ENCODE results near the gene ATP6V0D1. TPM values are rescaled to one million over a fixed set of nuclear protein-coding genes. Genes with fewer than 3 reads are reported as not detected.

Gene ATP6V0D1
- total RNA-seq, 1 donor from 2014 or later: 143 TPM

- TF ChIP-seq CTCF (IDR thresholded peaks at IDR 0.05): no peak
- no peaks in the 10 kb centered on the region for H3K9me3 ChIP-seq
- H3K4me3 ChIP-seq: no peak overlapping the region
- ATAC-seq: no peak
- H3K4me1 ChIP-seq: peaks cover 19% of the 10 kb centered on the region
- H3K27ac ChIP-seq: no peak overlapping the region
- H3K27me3 ChIP-seq: peaks cover 6% of the 10 kb centered on the region
- H3K36me3 ChIP-seq: no peaks in the 10 kb centered on the region
- DNase-seq: no peak
- intact Hi-C loops (cut with DNase I): no loop called here
These were observed 54.9 kb downstream of the ATP6V0D1 start for GRCh38 chr16:67426022-67426421.

- Histone ChIP-seq H3K4me3 (no peak overlapping the region), H3K27ac (no peak overlapping the region), H3K27me3 (peaks cover 6% of the 10 kb centered on the region), H3K36me3 (no peaks in the 10 kb centered on the region), H3K4me1 (peaks cover 15% of the 10 kb centered on the region), H3K9me3 (no peaks in the 10 kb centered on the region)
- no peak for TF ChIP-seq CTCF (IDR thresholded peaks at IDR 0.05)
- ATAC-seq: no peak
- no peak for DNase-seq
- intact Hi-C loops (cut with DNase I): no loop called here
These were observed 55.4 kb downstream of the ATP6V0D1 start for GRCh38 chr16:67425580-67425979.

- no peak overlapping the region for H3K27ac ChIP-seq
- no peaks in the 10 kb centered on the region for H3K9me3 ChIP-seq
- peaks cover 11% of the 10 kb centered on the region for H3K4me1 ChIP-seq
- DNase-seq (no peak), ATAC-seq (no peak)
- peaks cover 6% of the 10 kb centered on the region for H3K27me3 ChIP-seq
- TF ChIP-seq CTCF (IDR thresholded peaks at IDR 0.05): no peak
- no peaks in the 10 kb centered on the region for H3K36me3 ChIP-seq
- no peak overlapping the region for H3K4me3 ChIP-seq
- intact Hi-C loops (cut with DNase I): no loop called here
These were observed 55.9 kb downstream of the ATP6V0D1 start for GRCh38 chr16:67425061-67425460.

GRCh38 chr16:67424261-67424615 lies 56.7 kb downstream of the ATP6V0D1 start:
- no peak for TF ChIP-seq CTCF (IDR thresholded peaks at IDR 0.05)
- ATAC-seq (no peak), DNase-seq (no peak)
- no peaks in the 10 kb centered on the region for H3K9me3 ChIP-seq
- no peaks in the 10 kb centered on the region for H3K36me3 ChIP-seq
- intact Hi-C loops (cut with DNase I): no loop called here
- H3K4me1 ChIP-seq: peaks cover 11% of the 10 kb centered on the region
- no peak overlapping the region for H3K4me3 ChIP-seq
- H3K27ac ChIP-seq: no peak overlapping the region
- peaks cover 6% of the 10 kb centered on the region for H3K27me3 ChIP-seq

GRCh38 chr16:67423611-67424260 lies 57.2 kb downstream of the ATP6V0D1 start:
- DNase-seq (no peak), ATAC-seq (peak; percentile 39)
- TF ChIP-seq CTCF (IDR thresholded peaks at IDR 0.05): no peak
- intact Hi-C loops (cut with DNase I): no loop called here
- Histone ChIP-seq H3K27me3 (peaks cover 6% of the 10 kb centered on the region), H3K4me3 (no peak overlapping the region), H3K36me3 (no peaks in the 10 kb centered on the region), H3K27ac (peak overlapping the region; percentile 17), H3K9me3 (no peaks in the 10 kb centered on the region), H3K4me1 (peaks cover 11% of the 10 kb centered on the region)

- no peak for TF ChIP-seq CTCF (IDR thresholded peaks at IDR 0.05)
These were observed 57.9 kb downstream of the ATP6V0D1 start for GRCh38 chr16:67423015-67423414.

More at GRCh38 chr16:67423015-67423414, 57.9 kb downstream of the ATP6V0D1 start:
- H3K27ac ChIP-seq: no peak overlapping the region
- intact Hi-C loops (cut with DNase I): no loop called here
- H3K4me3 ChIP-seq: no peak overlapping the region
- H3K27me3 ChIP-seq: peaks cover 6% of the 10 kb centered on the region
- DNase-seq (no peak), ATAC-seq (no peak)
- H3K36me3 ChIP-seq: no peaks in the 10 kb centered on the region
- H3K9me3 ChIP-seq: no peaks in the 10 kb centered on the region
- H3K4me1 ChIP-seq: peaks cover 7% of the 10 kb centered on the region

Data from upper lobe of right lung (tissue), 1 donor.